Embryonic facial prominence (tissue), 1 donor: ENCODE results near the gene PGC.

Experiments
- DNase-seq: peaks from one replicate; pipeline ENCODE4 v3.0.0-alpha.2; 2016; ENCODE audit errors: extremely low spot score

Gene PGC

GRCh38 chr6:41697861-41698781, 49.1 kb downstream of the PGC start:
- DNase-seq: peak; percentile 39

- no peak for DNase-seq
These were observed 50.4 kb downstream of the PGC start for GRCh38 chr6:41696788-41697187.

GRCh38 chr6:41695825-41696224, 51.4 kb downstream of the PGC start:
- DNase-seq: no peak

GRCh38 chr6:41694815-41695526, 52.2 kb downstream of the PGC start:
- DNase-seq: no peak

- DNase-seq: no peak
These were observed 53.6 kb downstream of the PGC start for GRCh38 chr6:41693281-41694240.

- DNase-seq: no peak
These were observed 54.5 kb downstream of the PGC start for GRCh38 chr6:41692730-41693129.

DNA sequence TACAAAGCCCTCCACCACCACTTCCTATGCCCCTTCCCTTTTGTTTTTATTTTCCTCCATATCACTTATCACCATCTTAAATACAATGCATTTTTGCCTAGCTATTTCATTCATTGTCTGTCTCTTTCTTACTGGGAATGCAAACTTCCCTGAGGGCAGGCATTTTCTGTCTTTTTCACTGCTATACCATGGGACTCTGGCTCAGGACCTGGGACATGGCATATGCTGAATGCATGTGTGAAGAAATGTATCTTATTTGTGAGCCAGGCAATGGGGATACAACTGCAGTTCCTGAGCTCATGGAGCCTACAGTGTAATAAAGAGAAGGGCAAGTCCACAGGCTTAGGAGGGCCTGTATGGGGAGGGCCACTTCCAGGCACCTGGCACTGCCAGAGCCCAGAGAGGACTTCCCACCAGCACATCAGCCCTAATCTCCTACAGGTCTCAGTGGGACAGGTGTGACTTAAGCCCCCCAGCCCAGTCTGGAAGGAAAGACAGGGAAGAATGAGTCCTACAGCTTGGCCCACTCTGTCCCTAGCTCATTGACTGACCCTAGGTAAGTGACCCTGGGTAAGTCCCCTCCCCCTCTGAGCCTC, 55.0 kb downstream of the PGC start:
- DNase-seq: no peak

DNA sequence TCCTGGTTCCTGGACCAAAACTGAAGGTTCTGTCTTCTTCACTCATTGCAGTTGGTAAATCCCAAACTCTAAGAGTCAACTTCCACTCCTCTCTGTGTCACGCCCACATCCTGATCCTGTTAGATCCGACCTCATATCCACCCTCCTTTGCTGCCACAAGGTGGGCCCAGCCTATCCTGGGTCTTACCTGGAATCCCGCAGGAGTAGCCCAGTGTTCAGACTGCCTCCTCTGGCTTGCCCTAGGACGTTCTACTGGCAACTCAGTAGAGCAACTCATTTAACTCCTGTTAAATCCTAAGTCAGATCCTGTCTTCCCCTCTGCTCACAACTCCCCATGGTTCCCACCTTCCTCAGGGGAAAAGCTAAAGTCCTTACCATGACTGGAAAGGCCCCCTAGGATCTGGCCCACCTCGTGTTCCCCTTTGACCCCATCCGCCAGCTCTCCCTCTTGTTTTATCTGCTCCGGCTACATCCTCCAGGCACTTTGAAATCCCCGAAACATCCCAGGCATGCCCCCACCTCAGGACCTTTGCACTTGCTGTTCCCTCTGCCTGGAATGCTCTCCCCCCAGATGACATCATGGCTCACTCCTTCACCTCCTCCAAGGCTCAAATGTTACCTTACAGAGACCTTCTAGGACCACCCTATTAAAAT, 55.6 kb downstream of the PGC start:
- DNase-seq: no peak

DNA sequence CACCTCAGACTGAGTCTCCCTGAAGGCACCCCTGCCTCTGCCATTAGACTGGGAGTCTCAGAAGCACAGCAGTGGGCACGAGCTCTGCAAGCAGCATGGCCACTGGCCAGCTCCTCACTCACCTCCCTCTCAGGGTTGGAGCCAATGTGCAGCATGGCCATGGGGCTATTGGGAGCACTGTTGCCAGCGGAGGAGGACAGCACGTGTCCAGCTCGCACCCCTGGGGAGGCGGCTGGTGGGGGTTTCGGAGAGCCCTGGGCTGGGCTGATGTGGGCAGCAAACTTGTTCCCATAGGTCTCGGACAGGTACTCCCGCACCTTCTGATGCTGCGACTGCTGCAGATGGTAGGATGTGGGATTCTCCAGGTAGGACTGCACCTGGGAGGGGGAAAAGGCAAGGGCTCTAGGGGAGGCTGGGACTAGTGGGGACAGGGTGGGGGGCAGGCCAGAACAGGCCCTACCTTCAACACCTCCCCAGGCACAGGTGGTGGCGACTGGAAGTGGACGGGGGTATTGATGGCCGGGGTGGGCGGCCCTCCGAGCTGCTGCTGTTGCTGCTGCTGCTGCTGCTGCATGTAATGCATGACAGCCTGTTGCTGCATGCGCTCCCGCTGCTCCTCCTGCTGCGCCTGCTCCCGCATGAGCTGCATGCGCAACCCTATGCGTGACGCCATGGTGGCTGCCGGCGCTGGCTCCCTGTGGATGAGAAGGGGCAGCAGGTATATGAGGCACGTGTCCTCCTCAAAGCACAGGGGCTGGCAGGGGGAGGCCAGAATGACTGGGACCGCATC, 56.5 kb downstream of the PGC start:
- no peak for DNase-seq

DNA sequence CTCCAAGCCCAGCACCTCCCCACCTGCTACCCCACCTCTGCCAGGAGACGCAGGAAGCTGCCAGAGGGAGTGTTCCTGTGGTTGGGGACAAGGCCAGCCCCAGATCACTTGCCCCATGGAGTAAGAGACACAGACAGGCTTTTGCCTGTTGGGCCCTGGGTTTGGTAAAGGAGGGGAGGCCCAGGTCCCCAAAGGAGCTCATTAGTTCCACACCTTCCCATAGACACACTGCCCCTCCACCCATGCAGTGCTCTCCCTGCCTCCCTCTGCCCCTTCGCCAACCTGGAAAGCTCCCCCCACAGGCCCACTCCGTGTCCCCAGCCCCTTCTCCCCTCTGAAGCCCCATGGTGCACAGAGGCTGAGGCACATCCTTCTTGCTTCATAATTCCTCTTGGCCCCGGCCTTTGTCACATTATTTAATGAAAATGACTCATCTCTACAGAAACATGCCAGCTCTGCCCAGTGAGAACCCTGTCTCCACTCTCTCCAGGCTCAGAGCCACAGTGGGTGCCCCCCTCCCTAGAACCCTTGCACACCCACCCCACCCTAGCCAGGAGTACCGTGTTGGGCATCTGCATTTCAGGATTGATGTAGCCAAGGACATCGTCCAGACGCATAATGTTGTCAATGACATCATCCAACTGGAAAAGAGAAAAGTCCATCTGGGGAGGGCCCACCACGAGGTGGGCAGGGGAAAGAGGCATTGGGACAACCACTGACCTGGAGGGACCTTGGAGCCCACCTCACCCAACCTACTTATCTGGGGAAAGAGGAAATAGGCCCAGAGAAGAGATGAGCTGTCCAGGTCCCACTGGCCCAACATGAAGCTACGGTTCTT, 57.8 kb downstream of the PGC start:
- no peak for DNase-seq

GRCh38 chr6:41688256-41688965, 58.8 kb downstream of the PGC start:
- no peak for DNase-seq

GRCh38 chr6:41687501-41688175, 59.6 kb downstream of the PGC start:
- no peak for DNase-seq
